Measurements from ENCODE around the gene NDUFAF3. TPM values are rescaled to one million over a fixed set of nuclear protein-coding genes. Genes with fewer than 3 reads are reported as not detected.

Gene NDUFAF3
- polyA plus RNA-seq, 1 of the 3 experiments (the other 2 are of a cell fraction), result 104 TPM

- TF ChIP-seq CTCF (IDR thresholded peaks at IDR 0.05) (no peak), SMC3 (IDR thresholded peaks at IDR 0.05; ENCODE audit: low read depth, low read length) (no peak), FOSL2 (IDR thresholded peaks at IDR 0.05; ENCODE audit: borderline replicate concordance, low read depth) (no peak), ZBTB33 (IDR thresholded peaks at IDR 0.05; ENCODE audit: borderline replicate concordance, low read depth) (no peak), JUND (IDR thresholded peaks at IDR 0.05) (no peak), MXI1 (IDR thresholded peaks at IDR 0.05; ENCODE audit: low read depth, low read length) (no peak), NFIC (IDR thresholded peaks at IDR 0.05; ENCODE audit: borderline replicate concordance) (no peak), IRF3 (IDR thresholded peaks at IDR 0.05; ENCODE audit: low read depth, low read length) (no peak)
- TF ChIP-seq, protein P1, sequence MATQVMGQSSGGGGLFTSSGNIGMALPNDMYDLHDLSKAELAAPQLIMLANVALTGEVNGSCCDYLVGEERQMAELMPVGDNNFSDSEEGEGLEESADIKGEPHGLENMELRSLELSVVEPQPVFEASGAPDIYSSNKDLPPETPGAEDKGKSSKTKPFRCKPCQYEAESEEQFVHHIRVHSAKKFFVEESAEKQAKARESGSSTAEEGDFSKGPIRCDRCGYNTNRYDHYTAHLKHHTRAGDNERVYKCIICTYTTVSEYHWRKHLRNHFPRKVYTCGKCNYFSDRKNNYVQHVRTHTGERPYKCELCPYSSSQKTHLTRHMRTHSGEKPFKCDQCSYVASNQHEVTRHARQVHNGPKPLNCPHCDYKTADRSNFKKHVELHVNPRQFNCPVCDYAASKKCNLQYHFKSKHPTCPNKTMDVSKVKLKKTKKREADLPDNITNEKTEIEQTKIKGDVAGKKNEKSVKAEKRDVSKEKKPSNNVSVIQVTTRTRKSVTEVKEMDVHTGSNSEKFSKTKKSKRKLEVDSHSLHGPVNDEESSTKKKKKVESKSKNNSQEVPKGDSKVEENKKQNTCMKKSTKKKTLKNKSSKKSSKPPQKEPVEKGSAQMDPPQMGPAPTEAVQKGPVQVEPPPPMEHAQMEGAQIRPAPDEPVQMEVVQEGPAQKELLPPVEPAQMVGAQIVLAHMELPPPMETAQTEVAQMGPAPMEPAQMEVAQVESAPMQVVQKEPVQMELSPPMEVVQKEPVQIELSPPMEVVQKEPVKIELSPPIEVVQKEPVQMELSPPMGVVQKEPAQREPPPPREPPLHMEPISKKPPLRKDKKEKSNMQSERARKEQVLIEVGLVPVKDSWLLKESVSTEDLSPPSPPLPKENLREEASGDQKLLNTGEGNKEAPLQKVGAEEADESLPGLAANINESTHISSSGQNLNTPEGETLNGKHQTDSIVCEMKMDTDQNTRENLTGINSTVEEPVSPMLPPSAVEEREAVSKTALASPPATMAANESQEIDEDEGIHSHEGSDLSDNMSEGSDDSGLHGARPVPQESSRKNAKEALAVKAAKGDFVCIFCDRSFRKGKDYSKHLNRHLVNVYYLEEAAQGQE (IDR thresholded peaks at IDR 0.05; ENCODE audit: low read depth, low read length), result no peak
Observed at GRCh38 chr3:49032646-49033304, 10.9 kb downstream of the NDUFAF3 start (continued).

DNA sequence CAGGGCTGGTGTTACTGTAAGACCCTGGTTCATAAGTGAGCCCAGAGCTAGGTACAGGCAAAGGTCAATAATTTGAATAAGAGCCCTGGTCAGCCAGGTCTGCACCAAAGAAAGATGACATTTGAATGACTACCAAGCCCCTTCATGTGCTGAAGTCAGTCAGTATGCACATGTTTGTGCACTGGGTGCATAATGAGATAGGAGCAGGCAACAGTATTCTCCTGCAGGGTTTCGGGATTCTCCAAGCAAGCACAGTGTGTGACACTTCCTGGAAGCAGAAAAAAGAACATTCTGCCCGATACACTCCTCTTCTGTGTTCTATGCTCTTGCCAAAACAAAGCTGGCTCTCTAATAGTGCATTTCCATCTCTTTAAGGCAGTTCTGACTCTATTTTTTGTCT, 12.7 kb downstream of the NDUFAF3 start:
- CTCF ChIA-PET, result interaction anchor here (0.7 kb wide), 1 partner anchor 45 kb away, joined by 3 read pairs; the partner anchor contains the start of gene P4HTM
- TF ChIP-seq RFX5 (IDR thresholded peaks at IDR 0.05; ENCODE audit: low read length) (no peak), RXRA (IDR thresholded peaks at IDR 0.05; ENCODE audit: borderline replicate concordance, low read depth) (no peak), RCOR1 (IDR thresholded peaks at IDR 0.05; ENCODE audit: low read length) (no peak)
- DNase-seq, result no peak

More for the DNA sequence above, 12.7 kb downstream of the NDUFAF3 start:
- peaks cover 41 to 65% of the 10 kb centered on the region in 2 experiments for H3K36me3 ChIP-seq (replicated peaks in 1 of 2; ENCODE audit: control insufficient read depth in 1 of 2, insufficient read depth in 2 of 2, low read length in 1 of 2)
- no peak overlapping the region for H3K4me2 ChIP-seq
- H3F3A ChIP-seq (replicated peaks; ENCODE audit: insufficient read depth), result peaks cover 32% of the 10 kb centered on the region
- 100% methylated on average over 2 of the region's 2 CpGs for WGBS (ENCODE audit: low lambda C conversion rate)
- H3K9me2 ChIP-seq, result no peaks in the 10 kb centered on the region
- no peak overlapping the region for H3K27ac ChIP-seq (ENCODE audit: low read depth in 2 of 2, low read length in 1 of 2)
- no peaks in the 10 kb centered on the region for H4K20me1 ChIP-seq (ENCODE audit: insufficient read depth)
- H3K9ac ChIP-seq, result no peak overlapping the region
- H3K27me3 ChIP-seq (ENCODE audit: insufficient read depth), result no peaks in the 10 kb centered on the region
- no peaks in the 10 kb centered on the region for H3K9me3 ChIP-seq
- H2AFZ ChIP-seq (ENCODE audit: low read depth), result no peak overlapping the region
- no peaks in the 10 kb centered on the region; a peak in 1 of 4 replicates for H3K4me1 ChIP-seq (ENCODE audit: control insufficient read depth in 1 of 2, insufficient read depth in 2 of 2, low read depth in 1 of 2, low read length in 1 of 2)
- POLR2A ChIA-PET, result no interaction called here
- H3K4me3 ChIP-seq (ENCODE audit: low read depth in 2 of 2, low read length in 1 of 2), result no peak overlapping the region
- peaks cover 13% of the 10 kb centered on the region for H3K79me2 ChIP-seq (ENCODE audit: insufficient read depth)

All from SK-N-SH (cell line).